HepG2 (cell line): ENCODE data around the gene MGAT2. TPM values are rescaled to one million over a fixed set of nuclear protein-coding genes. Genes with fewer than 3 reads are reported as not detected.
A peak's percentile ranks its signal among the peaks of the same experiment; 100 is the strongest.

Experiments
- ATAC-seq: fragments of 200-7000 bp; cut with Tn5 transposase; 3 replicates; pipeline ENCODE4 v1.9.1; 2020; ENCODE audit warnings: mild to moderate bottlenecking, moderate library complexity
- BruUV-seq: library from RNA; stranded (reverse); fragments of 400-500 nt; replicated peaks from 2 replicates; lab custom pipeline; 2021; lab: Mats Ljungman, UMichigan
- CTCF ChIA-PET: fragments of 300-600 bp; formaldehyde crosslinking; extraction: SDS; loops from one replicate; lab custom pipeline; 2021; ENCODE audit warnings: low total read pairs, inconsistent platforms, low intra/inter-chr PET ratio; lab: Yijun Ruan, JAX
- POLR2A ChIA-PET: fragments of 350-600 bp; sonication (Branson Sonifier 250); formaldehyde crosslinking; loops from one replicate; lab custom pipeline; 2020; ENCODE audit warnings: antibody characterized with exemption, inconsistent platforms; lab: Yijun Ruan, JAX
- DNase-seq: peaks from one replicate; pipeline ENCODE4 v3.0.0-alpha.2; 2015; ENCODE audit warnings: low spot score
- FAIRE-seq: peaks from 3 replicates; lab custom pipeline; 2011; peaks lifted over from hg19 to GRCh38; lab: Jason Lieb, UNC
- H2AFZ ChIP-seq: one replicate; pipeline ENCODE4 v1.6.1; 2011; ENCODE audit warnings: low read length, inconsistent platforms
- H3K27ac ChIP-seq: fragments of 300-600 bp; 3 replicates; pipeline ENCODE4 v1.8.0; 2011; ENCODE audit warnings: mixed run types, mild to moderate bottlenecking, mixed read lengths, low read length, inconsistent platforms; ENCODE audit not compliant: insufficient read depth; ENCODE audit errors: extremely low read length
- H3K27me3 ChIP-seq, 2 experiments: fragments of 200-600 bp in 1 of 2; 2 replicates in 1 of 2; 3 replicates in 1 of 2; pipeline versions ENCODE4 v1.6.0 to v1.8.0; 2011; ENCODE audit warnings: low read length in 2 of 2, mild to moderate bottlenecking in 2 of 2, moderate library complexity in 2 of 2, inconsistent platforms in 1 of 2; ENCODE audit not compliant: insufficient read depth in 2 of 2, control insufficient read depth in 1 of 2
- H3K36me3 ChIP-seq, 2 experiments: fragments of 200-600 bp in 1 of 2; replicated peaks in 1 of 2; 2 replicates in 1 of 2; 3 replicates in 1 of 2; pipeline versions ENCODE4 v1.5.1 to v1.8.0; 2011; ENCODE audit warnings: low read length in 2 of 2, inconsistent platforms in 1 of 2; ENCODE audit not compliant: insufficient read depth in 2 of 2, control insufficient read depth in 1 of 2
- H3K4me1 ChIP-seq: 2 replicates; pipeline ENCODE4 v1.5.1; 2012; ENCODE audit warnings: low read length, inconsistent platforms; ENCODE audit not compliant: insufficient read depth
- H3K4me2 ChIP-seq: 2 replicates; pipeline ENCODE4 v1.6.0; 2011; ENCODE audit warnings: low read depth, low read length, inconsistent platforms
- H3K4me3 ChIP-seq, 3 experiments: fragments of 200-600 bp in 1 of 3; sonication (generic), shearing (Covaris generic) in 1 of 3; replicated peaks in 1 of 3; 2 replicates each; pipeline ENCODE4 v1.5.1; 2011 to 2016; ENCODE audit warnings: low read length in 3 of 3, inconsistent platforms in 2 of 3, low read depth in 2 of 3, mild to moderate bottlenecking in 2 of 3, control low read depth in 1 of 3, mixed read lengths in 1 of 3; ENCODE audit not compliant: insufficient read depth in 1 of 3
- H3K79me2 ChIP-seq: one replicate; pipeline ENCODE4 v1.6.1; 2011; ENCODE audit warnings: low read length, inconsistent platforms; ENCODE audit not compliant: insufficient read depth
- H3K9ac ChIP-seq: 2 replicates; pipeline ENCODE4 v1.6.0; 2011; ENCODE audit warnings: mild to moderate bottlenecking, low read depth, low read length, inconsistent platforms; ENCODE audit not compliant: insufficient read depth
- H3K9me3 ChIP-seq: 2 replicates; pipeline ENCODE4 v1.5.1; 2012; ENCODE audit warnings: mild to moderate bottlenecking, low read length
- H4K20me1 ChIP-seq: 2 replicates; pipeline ENCODE4 v1.6.0; 2011; ENCODE audit warnings: inconsistent platforms, mild to moderate bottlenecking, low read length, moderate library complexity; ENCODE audit not compliant: insufficient read depth
- ARNT2 ChIP-seq: sonication (generic); formaldehyde crosslinking; IDR thresholded peaks from 2 replicates; pipeline ENCODE4 v1.8.0; 2022; ENCODE audit warnings: mild to moderate bottlenecking, low read depth, missing genetic modification reagents, moderate library complexity
- BCL3 ChIP-seq: sonication (generic); formaldehyde crosslinking; IDR thresholded peaks from 2 replicates; pipeline ENCODE4 v1.5.1; 2020; ENCODE audit warnings: mild to moderate bottlenecking, missing genetic modification reagents, moderate library complexity
- KAT8 ChIP-seq: IDR thresholded peaks from 2 replicates; pipeline ENCODE4 v1.6.1; 2016; ENCODE audit warnings: missing genetic modification reagents, missing compliant biosample characterization
- MAFK ChIP-seq, 2 experiments: IDR thresholded peaks in 1 of 2; conservative IDR thresholded peaks in 1 of 2; 2 replicates each; pipeline ENCODE4 v1.6.1; 2011; ENCODE audit warnings: improper control_type of control experiment in 2 of 2, low read length in 2 of 2
- MBD4 ChIP-seq: IDR thresholded peaks from 2 replicates; pipeline ENCODE4 v1.6.1; 2012; ENCODE audit warnings: low read length, inconsistent platforms, borderline replicate concordance
- NFYB ChIP-seq: sonication (generic); formaldehyde crosslinking; IDR thresholded peaks from 2 replicates; pipeline ENCODE4 v1.4.0; 2020; ENCODE audit warnings: missing genetic modification reagents
- SOX6 ChIP-seq, 2 experiments: fragments of 450-650 bp in 1 of 2; sonication (generic) in 1 of 2; formaldehyde crosslinking in 1 of 2; IDR thresholded peaks; 2 replicates each; pipeline versions ENCODE4 v1.4.0 to v1.6.1; 2017 to 2020; ENCODE audit warnings: antibody characterized with exemption in 1 of 2, mild to moderate bottlenecking in 1 of 2, missing genetic modification reagents in 1 of 2
- SYNCRIP ChIP-seq: fragments of 200-400 bp; formaldehyde crosslinking; IDR thresholded peaks from 2 replicates; pipeline ENCODE4 v1.6.1; 2018; ENCODE audit warnings: mild to moderate bottlenecking, low read depth, low read length; ENCODE audit not compliant: insufficient read depth
- TARDBP ChIP-seq: sonication (generic); formaldehyde crosslinking; IDR thresholded peaks from 2 replicates; pipeline ENCODE4 v1.8.0; 2022; ENCODE audit warnings: mild to moderate bottlenecking, missing genetic modification reagents
- ZFP37 ChIP-seq: sonication (generic); formaldehyde crosslinking; IDR thresholded peaks from 2 replicates; pipeline ENCODE4 v1.4.0; 2020; ENCODE audit warnings: missing genetic modification reagents, borderline replicate concordance
- ZIK1 ChIP-seq: sonication (generic); formaldehyde crosslinking; IDR thresholded peaks from 2 replicates; pipeline ENCODE4 v1.5.0; 2020; ENCODE audit warnings: mild to moderate bottlenecking, low read depth, missing genetic modification reagents, borderline replicate concordance
- ZNF256 ChIP-seq: sonication (generic); formaldehyde crosslinking; conservative IDR thresholded peaks from 2 replicates; pipeline ENCODE4 v1.4.0; 2020; ENCODE audit warnings: missing genetic modification reagents
- ZNF343 ChIP-seq: sonication (generic); formaldehyde crosslinking; IDR thresholded peaks from 2 replicates; pipeline ENCODE4 v1.4.0; 2020; ENCODE audit warnings: mild to moderate bottlenecking, missing genetic modification reagents
- ZNF460 ChIP-seq: sonication (generic); formaldehyde crosslinking; IDR thresholded peaks from 2 replicates; pipeline ENCODE4 v1.5.1; 2020; ENCODE audit warnings: missing genetic modification reagents, mild to moderate bottlenecking, borderline replicate concordance
- ZNF639 ChIP-seq: conservative IDR thresholded peaks from 2 replicates; pipeline ENCODE4 v1.6.1; 2018; ENCODE audit warnings: missing genetic modification reagents
- WGBS: methylation state at CpG from one replicate; pipeline ENCODE4 v1.1.6; 2017; ENCODE audit warnings: low lambda C conversion rate; 5-methylcytosine and 5-hydroxymethylcytosine counted together
- in situ Hi-C: cut with HindIII; loops from 2 replicates; pipeline ENCODE4 v1.10.0; 2017; ENCODE audit warnings: low pct_unique_long_range_greater_than_20kb; ENCODE audit not compliant: extremely low pct_ligation_motif_present
- intact Hi-C: fragments of 100-400 bp; cut with micrococcal nuclease; formaldehyde crosslinking; loops from one replicate; pipeline ENCODE4 v1.10.0; 2022; ENCODE audit not compliant: unreplicated experiment
- polyA plus RNA-seq, 8 experiments: library from polyadenylated mRNA; depleted of rRNA in 3 of 8; stranded (reverse) in 7 of 8; unstranded in 1 of 8; fragments of >200 nt; fragmentation: Illumina TruSeq in 4 of 8; extraction: Trizol in 4 of 8; gene quantifications; 2 replicates each; pipeline versions ENCODE4 v1.2.1 to v1.2.3, GENCODE V29; 2011 to 2016; ENCODE audit warnings: low read depth in 4 of 8, missing spikeins in 1 of 8, mixed read lengths in 1 of 8; ENCODE audit not compliant: insufficient read depth in 1 of 8
- total RNA-seq, 5 experiments: library from RNA; depleted of rRNA; stranded (reverse); fragments of >200 nt; fragmentation: Illumina TruSeq; extraction: Trizol; gene quantifications; 2 replicates each; pipeline ENCODE4 v1.2.3, GENCODE V29; 2016; ENCODE audit warnings: low read depth in 1 of 5

MGAT2 gene
- total and polyA plus RNA-seq, 2 of the 13 experiments (the other 11 are each of a cell fraction or from before 2014, with no cell fraction given), result 12.9 to 51.9 TPM

- Histone ChIP-seq H3K27me3 (no peaks in the 10 kb centered on the region; a peak in 1 of 5 replicates), H3K4me3 (peak overlapping the region; percentile 81 to 92 (median 86)), H3K27ac (peak overlapping the region; percentile 94), H3K79me2 (peaks cover 60% of the 10 kb centered on the region), H3K9ac (peak overlapping the region; percentile 96), H3K4me1 (peaks cover 50% of the 10 kb centered on the region), H4K20me1 (peaks cover 12% of the 10 kb centered on the region), H3K4me2 (peak overlapping the region; percentile 95), H3K9me3 (no peaks in the 10 kb centered on the region), H2AFZ (no peak overlapping the region), H3K36me3 (peaks cover 0 to 18% of the 10 kb centered on the region in 2 experiments; a peak in 2 of 5 replicates)
- in situ Hi-C loops, result no loop called here
- TF ChIP-seq KAT8 (CRISPR knock-in tag) (0 out of 2 replicates have a peak, but pooled peaks have one; percentile 18), ZFP37 (no peak), SOX6 (IDR thresholded peaks at IDR 0.05) (no peak), SOX6 (CRISPR knock-in tag; IDR thresholded peaks at IDR 0.05) (0 out of 2 replicates have a peak, but pooled peaks have one; percentile 2), TARDBP (CRISPR knock-in tag) (peak; percentile 3; the same call in 1 of the 2 replicates), ZNF639 (CRISPR knock-in tag) (no peak)
- intact Hi-C loops, result no loop called here
- no peak for ATAC-seq
- FAIRE-seq, result no peak
- 0% methylated on average over 2 of the region's 3 CpGs for WGBS
- POLR2A ChIA-PET, result interaction anchor here (2.0 to 3.4 kb wide), 8 partner anchors 9 to 146 kb away, joined by 10 to 65 read pairs (median 40); partner anchors contain the start of genes DNAAF2, KLHDC2, LRR1 and RPS29
- DNase-seq, result no peak
- BruUV-seq, result TSS peak; percentile 74
- CTCF ChIA-PET, result no interaction called here
Observed at GRCh38 chr14:49622022-49622607, 1.5 kb downstream of the MGAT2 start.

- Histone ChIP-seq H3K79me2 (peaks cover 54% of the 10 kb centered on the region), H3K9me3 (no peaks in the 10 kb centered on the region), H3K27ac (no peak overlapping the region), H3K4me1 (peaks cover 39% of the 10 kb centered on the region), H3K4me2 (peak overlapping the region; percentile 95), H3K4me3 (peak overlapping the region in 2 of 3 experiments; percentile 86 to 92; a peak in 3 of 6 replicates), H2AFZ (no peak overlapping the region), H3K36me3 (peaks cover 0 to 12% of the 10 kb centered on the region in 2 experiments; a peak in 2 of 5 replicates), H3K27me3 (no peaks in the 10 kb centered on the region; a peak in 1 of 5 replicates), H4K20me1 (peaks cover 12% of the 10 kb centered on the region), H3K9ac (no peak overlapping the region)
- ChIA-PET POLR2A (interaction anchor here (1.0 to 1.4 kb wide), 4 partner anchors 9 to 95 kb away, joined by 3 to 8 read pairs (median 4); partner anchors contain the start of gene LRR1), CTCF (no interaction called here)
- no peak for DNase-seq
- intact Hi-C loops (no loop called here), in situ Hi-C loops (no loop called here)
- no peak for ATAC-seq
- no peak for FAIRE-seq
- BruUV-seq, result no TSS peak
- 72% methylated on average over 3 of the region's 3 CpGs for WGBS
- no peak for TF ChIP-seq MBD4
- TF ChIP-seq ZIK1 (CRISPR knock-in tag), result no peak
- TF ChIP-seq ARNT2 (CRISPR knock-in tag), result no peak
- TF ChIP-seq ZNF343 (CRISPR knock-in tag), result no peak
- no peak for TF ChIP-seq ZNF256 (CRISPR knock-in tag)
- TF ChIP-seq SYNCRIP, result no peak
- no peak for TF ChIP-seq BCL3 (CRISPR knock-in tag)
- peak; percentile 59 to 85 for TF ChIP-seq MAFK (conservative IDR thresholded peaks at IDR 0.05 in 1 of 2, IDR thresholded peaks at IDR 0.05 in 1 of 2; ENCODE audit: low read length in 2 of 2)
- TF ChIP-seq ZNF460, result no peak
- TF ChIP-seq NFYB (CRISPR knock-in tag), result no peak
Observed at GRCh38 chr14:49623387-49623786, 2.8 kb downstream of the MGAT2 start.
